SIG-M5 treated with dmso at 0.1 percent for 504 hours (cell line): ENCODE measurements around the gene PARP4.
"Not testable (repeated sequence)": the region's sequence is repeated elsewhere in the genome, so short reads cannot be mapped to it uniquely, and the experiment has no call there.

Source experiments
- DNase-seq: peaks from one replicate; lab custom pipeline; 2025; ENCODE audit not compliant: unreplicated experiment; lab: John Stamatoyannopoulos, UW

The PARP4 gene

DNA sequence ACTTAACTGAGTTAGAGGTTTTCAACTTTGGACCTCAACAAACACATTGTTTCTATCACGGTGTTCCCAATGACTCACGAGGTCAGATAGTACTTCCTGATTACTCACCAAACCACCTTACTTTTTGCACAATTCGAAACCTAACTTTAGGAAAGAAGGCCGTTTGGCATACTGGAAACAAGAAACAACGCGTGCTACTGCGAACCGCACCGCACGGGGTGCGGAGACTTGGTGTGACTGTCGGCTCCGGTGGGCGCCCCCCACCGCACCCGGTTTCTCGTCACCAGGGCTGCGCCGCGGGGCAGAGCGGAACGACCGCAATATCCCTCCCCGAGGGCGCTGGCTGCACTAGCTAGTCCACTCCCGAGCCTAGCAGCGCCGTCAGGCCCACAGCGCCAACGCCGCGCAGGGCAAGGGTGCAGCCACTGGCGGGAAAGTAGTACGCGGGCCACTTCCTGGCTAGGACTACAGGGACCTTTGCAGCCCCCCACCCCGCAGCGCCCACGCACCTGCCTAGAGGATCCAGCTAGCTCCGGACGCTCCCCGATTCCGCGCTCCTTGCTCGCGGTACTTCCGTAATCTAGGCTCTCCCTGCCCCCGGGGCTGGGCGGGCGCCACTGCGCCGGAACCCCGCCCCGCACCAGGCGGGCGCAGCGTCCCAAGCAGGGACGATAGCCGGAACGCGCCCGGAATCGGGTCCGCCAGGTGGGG is at the start of gene PARP4:
Gene PARP4 (minus strand): TSS at position 582 of the 711 bp plus-strand sequence. CDS start 9,002 bp downstream, outside the sequence.
- peak; percentile 85 for DNase-seq

GRCh38 chr13:24560579-24561187 is 48.1 kb upstream of the PARP4 start:
- not testable (repeated sequence) for DNase-seq

GRCh38 chr13:24559431-24560218 is 47.0 kb upstream of the PARP4 start:
- not testable (repeated sequence) for DNase-seq

DNA sequence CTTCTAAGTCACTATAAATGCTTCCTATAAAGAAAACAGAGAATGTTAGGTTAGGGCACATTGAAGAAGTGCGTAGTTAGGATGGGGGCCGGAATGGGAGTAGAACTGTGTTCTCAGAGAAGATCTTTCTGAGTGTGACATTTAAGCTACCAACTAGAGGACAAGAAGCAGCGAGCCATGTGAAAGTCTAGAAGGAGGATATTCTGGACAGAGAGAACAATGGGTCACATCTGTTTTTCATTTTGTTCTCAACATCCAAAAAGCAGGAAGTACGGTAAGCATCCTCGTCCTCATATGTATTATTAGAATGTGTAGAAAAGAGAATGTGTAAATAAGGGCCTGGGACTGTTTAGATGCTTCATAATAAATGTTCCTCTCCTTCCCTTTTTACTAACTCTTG is 44.5 kb upstream of the PARP4 start:
- no peak for DNase-seq

- DNase-seq: not testable (repeated sequence)
These were observed 41.3 kb upstream of the PARP4 start for GRCh38 chr13:24553892-24554291.

DNA sequence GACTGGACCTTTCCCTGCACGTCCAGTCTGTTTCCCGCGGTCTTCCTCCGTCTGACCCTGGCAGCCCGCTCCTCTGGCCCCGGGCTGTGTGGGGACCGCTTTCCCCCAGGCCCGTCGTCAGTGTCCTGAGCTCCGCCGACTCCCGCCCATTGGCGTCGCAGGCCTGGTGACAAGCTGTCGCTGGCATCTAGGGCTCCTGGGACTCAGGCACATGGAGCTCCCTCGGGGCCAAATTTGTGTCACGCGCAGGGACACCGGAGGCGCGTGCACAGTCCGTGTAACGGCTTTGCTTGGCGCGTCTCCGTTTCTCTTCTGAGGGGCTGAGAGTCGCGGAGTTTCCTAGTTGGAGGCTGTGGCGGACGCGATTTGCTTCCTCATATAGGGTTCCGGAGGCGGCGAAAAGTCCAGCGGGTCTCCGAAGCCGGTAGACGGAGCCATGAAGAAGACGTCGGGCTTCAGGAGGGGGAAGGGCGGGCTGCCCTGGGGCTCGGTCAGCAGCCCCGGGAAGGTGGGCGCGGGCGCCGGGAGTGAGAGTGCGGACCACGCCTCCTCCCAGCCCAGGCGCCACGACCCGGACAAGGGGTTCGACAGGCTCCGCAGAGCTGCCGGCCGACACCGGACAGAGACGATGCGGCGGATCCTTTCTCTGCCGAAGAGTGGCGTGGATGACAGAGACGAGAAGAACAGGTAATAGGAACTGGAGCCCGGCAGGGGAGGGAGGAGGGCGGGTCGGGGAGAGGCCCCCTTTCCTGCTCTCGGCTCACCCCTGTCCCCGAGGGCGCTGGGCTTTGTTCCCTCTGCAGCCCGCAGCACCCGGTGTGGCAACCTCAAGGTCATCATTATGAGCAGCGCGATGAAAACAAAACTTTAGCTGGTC is 29.1 kb upstream of the PARP4 start:
- DNase-seq: not testable (repeated sequence)

DNA sequence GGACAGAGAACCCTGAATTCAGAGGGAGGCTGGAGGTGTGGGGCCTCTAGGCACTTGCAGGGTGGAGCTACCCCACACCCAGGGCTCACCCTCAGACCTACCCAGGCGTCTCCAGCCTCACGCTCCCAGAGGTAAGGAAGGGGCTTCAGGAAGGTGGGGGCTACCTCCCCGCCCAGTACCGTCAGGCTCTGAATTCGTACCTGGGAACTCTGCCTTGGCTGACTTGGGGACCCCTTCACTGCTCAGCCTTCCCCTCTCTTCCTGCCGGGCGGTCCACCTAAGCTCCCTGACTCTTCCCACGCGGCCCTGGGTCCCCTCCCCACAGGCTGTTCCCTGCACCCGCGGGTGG is 28.5 kb upstream of the PARP4 start:
- no peak for DNase-seq

DNA sequence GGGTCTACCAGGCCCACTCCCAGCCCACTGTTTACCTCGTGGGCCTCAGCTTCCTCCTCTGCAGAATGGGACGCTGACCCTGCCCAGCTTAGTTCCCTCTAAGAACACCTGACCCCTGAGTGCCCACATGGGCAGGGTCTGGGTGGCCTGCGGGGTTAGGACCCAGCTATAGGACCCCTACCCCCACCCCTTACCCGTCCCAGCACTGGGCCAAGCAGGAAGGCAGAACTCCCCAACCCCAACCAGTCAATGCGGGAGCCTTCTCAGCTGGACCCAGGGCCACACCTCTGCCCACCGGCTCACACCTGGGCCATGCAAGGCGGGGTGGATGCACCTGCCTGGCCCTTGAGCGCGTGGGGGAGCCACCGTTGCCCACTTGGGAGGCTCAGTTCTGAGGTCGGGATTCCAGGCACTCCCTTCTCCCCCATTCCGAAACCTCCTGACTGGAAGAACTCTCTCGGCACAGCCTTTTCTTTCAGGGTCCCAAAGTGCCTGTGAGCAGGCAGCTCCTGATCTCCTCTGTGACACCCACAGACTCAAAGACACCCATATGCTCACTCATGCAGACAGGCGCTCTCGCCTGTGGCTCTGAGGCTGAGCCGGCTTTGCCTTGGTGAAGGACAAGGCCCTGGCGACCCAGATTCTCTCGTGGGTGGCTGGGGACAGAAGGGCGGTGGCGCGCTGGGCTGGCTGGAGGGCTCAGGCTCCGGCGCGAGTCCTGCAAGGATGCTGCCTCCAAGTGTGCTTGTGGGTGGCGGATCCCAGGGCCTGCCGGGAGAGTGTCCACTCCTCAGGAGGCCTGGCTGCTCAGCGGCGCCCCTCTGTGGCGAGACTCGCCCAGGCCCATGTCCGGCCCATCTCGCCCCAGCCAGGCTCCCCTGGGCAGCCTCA is 27.9 kb upstream of the PARP4 start:
- DNase-seq: no peak

- DNase-seq: no peak
These were observed 27.1 kb upstream of the PARP4 start for GRCh38 chr13:24539500-24540165.

- DNase-seq: no peak
These were observed 16.9 kb upstream of the PARP4 start for GRCh38 chr13:24529478-24529877.

DNA sequence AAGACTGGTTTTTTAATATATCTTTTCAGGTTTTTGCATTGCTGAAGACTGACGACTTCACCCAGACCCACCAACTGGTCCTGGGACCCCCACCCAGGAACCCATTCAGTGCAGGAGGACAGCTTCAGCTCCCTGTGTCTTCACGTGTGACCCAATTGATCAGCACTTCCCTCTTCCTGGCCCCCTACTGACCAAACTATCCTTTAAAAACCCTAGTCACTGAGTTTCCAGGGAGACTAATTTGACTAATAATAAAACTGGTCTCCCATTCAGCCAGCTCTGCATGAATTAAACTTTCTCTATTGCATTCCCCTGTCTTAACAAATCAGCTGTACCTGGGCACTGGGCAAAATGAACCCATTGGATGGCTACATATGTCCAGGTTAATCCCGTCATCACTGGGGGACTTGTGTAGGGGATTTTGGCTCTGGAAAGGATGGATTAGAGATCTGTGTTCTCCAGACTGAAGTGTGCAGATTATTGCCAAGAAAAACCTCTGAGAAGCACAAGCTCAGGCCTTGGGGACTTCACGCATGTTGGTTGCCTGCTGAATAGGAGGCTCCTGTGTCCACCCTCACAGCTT is 16.3 kb upstream of the PARP4 start:
- no peak for DNase-seq

GRCh38 chr13:24527266-24527775 is 14.7 kb upstream of the PARP4 start:
- DNase-seq: no peak

- DNase-seq: no peak
These were observed 8.2 kb upstream of the PARP4 start for GRCh38 chr13:24520733-24521132.

GRCh38 chr13:24516919-24517318 is 4.3 kb upstream of the PARP4 start:
- DNase-seq: no peak

- no peak for DNase-seq
These were observed 283 bp upstream of the PARP4 start for GRCh38 chr13:24512908-24513213.

- DNase-seq: peak; percentile 85
These were observed 772 bp downstream of the PARP4 start for GRCh38 chr13:24511816-24512196.

GRCh38 chr13:24511019-24511815 is 1.4 kb downstream of the PARP4 start:
- peak; percentile 77 for DNase-seq

DNA sequence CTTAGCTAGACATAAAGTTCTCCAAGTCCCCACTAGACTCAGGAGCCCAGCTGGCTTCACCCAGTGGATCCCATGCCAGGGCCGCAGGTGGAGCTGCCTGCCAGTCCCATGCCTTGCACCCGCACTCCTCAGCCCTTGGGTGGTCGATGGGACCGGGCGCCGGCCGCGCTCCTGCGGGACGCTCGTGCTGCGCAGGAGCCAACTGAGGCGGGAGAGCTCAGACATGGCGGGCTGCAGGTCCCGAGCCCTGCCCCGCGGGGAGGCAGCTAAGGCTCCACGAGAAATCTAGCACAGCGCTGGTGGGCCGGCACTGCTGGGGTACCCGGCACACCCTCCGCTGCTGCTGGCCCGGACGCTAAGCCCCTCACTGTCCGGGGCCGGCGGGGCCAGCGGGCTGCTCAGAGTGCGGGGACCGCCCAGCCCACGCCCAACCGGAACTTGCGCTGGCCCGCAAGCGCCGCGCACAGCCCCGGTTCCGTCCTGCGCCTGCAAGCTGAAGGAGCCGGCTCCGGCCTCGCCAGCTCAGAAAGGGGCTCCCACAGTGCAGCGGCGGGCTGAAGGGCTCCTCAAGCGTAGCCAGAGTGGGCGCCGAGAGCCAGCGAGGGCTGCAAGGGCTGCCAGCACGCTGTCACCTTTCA is 5.8 kb downstream of the PARP4 start:
- DNase-seq: no peak
